Esophagus squamous epithelium (tissue), 5 donors: ENCODE results near the gene LORICRIN. TPM values are rescaled to one million over a fixed set of nuclear protein-coding genes. Genes with fewer than 3 reads are reported as not detected.

Experiments used
- DNase-seq: peaks from one replicate; lab custom pipeline; 2025; lab: John Stamatoyannopoulos, UW
- H3K27ac ChIP-seq, 4 donors: fragments of 200-600 bp; sonication (generic); one replicate each; pipeline ENCODE4 v1.5.1; 2016 to 2019; ENCODE audit warnings: mild to moderate bottlenecking in 1 of 4
- H3K27me3 ChIP-seq, 4 donors: fragments of 200-600 bp; sonication (generic); 1 replicate in 3 of 4; 2 replicates in 1 of 4; pipeline versions ENCODE4 v1.5.1 to v1.6.0; 2017 to 2021; ENCODE audit warnings: antibody characterized with exemption in 1 of 4
- H3K36me3 ChIP-seq, 3 donors: fragments of 200-600 bp; sonication (generic); one replicate each; pipeline ENCODE4 v1.5.1; 2016 to 2019
- H3K4me1 ChIP-seq, 3 donors: fragments of 200-600 bp; sonication (generic); one replicate each; pipeline ENCODE4 v1.5.1; 2017 to 2019
- H3K4me3 ChIP-seq, 4 donors: fragments of 200-600 bp; sonication (generic); 1 replicate in 3 of 4; 2 replicates in 1 of 4; pipeline ENCODE4 v1.5.1; 2016 to 2019; ENCODE audit warnings: mild to moderate bottlenecking in 2 of 4, moderate library complexity in 1 of 4
- H3K9me3 ChIP-seq, 3 donors: fragments of 200-600 bp; sonication (generic); one replicate each; pipeline ENCODE4 v1.5.1; 2016 to 2019
- CTCF ChIP-seq, 6 experiments: fragments of 450-650 bp in 4 of 6; fragments of 200-600 bp in 2 of 6; sonication (generic) in 2 of 6; IDR thresholded peaks; one replicate each; pipeline ENCODE4 v1.5.1; 2016 to 2019; ENCODE audit warnings: antibody characterized with exemption in 6 of 6, mild to moderate bottlenecking in 4 of 6, moderate library complexity in 4 of 6
- POLR2A ChIP-seq, 4 donors: fragments of 450-650 bp; IDR thresholded peaks; one replicate each; pipeline ENCODE4 v1.6.1; 2017; ENCODE audit warnings: antibody characterized with exemption in 4 of 4, mild to moderate bottlenecking in 4 of 4, moderate library complexity in 3 of 4
- WGBS, 2 donors: methylation state at CpG; one replicate each; pipeline ENCODE4 v1.1.5; 2018; 5-methylcytosine and 5-hydroxymethylcytosine counted together
- intact Hi-C: fragments of 100-400 bp; cut with DNase I; formaldehyde crosslinking; loops from one replicate; pipeline ENCODE4 v1.15.0; 2022
- total RNA-seq, 4 donors: library from RNA; depleted of rRNA; stranded (reverse); fragments of >200 nt; gene quantifications; one replicate each; pipeline ENCODE4 v1.1.0, GENCODE V29; 2016
- donor health status: DM: yes; HTN: yes; CAD: no.

Gene LORICRIN
- total RNA-seq, 4 donors from 2014 or later = not detected

- Histone ChIP-seq H3K4me3 (no peak overlapping the region), H3K9me3 (no peaks in the 10 kb centered on the region), H3K27me3 (peaks cover 0 to 4% (median 0%) of the 10 kb centered on the region in 4 donors), H3K4me1 (peaks cover 0 to 12% (median 0%) of the 10 kb centered on the region in 3 donors), H3K27ac (no peak overlapping the region), H3K36me3 (peaks cover 0 to 61% (median 0%) of the 10 kb centered on the region in 3 donors)
- no peak for DNase-seq
- intact Hi-C loops = no loop called here
- WGBS, 2 donors = 60 to 87% methylated on average over 4 to 7 of the region's 10 CpGs
- no peak for TF ChIP-seq POLR2A (IDR thresholded peaks at IDR 0.05)
- no peak for TF ChIP-seq CTCF (IDR thresholded peaks at IDR 0.05)
Observed at GRCh38 chr1:153307221-153307600, 47.7 kb downstream of the LORICRIN start.

DNA sequence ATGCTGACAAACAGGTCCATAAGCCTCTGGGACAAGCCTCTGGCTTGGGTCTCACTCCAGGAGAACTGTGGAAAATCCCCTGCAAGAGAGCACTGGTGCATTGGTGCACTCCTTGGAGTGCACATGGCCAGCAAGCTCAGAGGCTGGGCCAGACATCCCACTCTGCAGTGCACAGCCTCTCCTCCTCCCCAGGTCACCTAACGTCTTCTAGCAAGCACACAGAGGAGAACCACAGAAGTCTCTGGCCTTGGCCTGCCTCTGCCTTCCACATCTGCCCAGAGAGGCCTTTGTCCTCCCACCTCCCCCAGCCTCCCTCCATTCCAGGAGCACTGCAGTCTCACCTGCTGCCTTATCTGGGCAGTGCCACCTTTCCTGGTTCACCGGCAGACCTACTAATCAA lies 49.1 kb downstream of the LORICRIN start:
- no peak overlapping the region for H3K27ac ChIP-seq
- WGBS, 2 donors = 80 to 100% methylated on average over 1 to 2 of the region's 2 CpGs
- no peak overlapping the region for H3K4me3 ChIP-seq
- TF ChIP-seq CTCF (IDR thresholded peaks at IDR 0.05) (no peak), POLR2A (IDR thresholded peaks at IDR 0.05) (no peak)
- no peaks in the 10 kb centered on the region for H3K9me3 ChIP-seq
- DNase-seq = no peak
- H3K27me3 ChIP-seq = peaks cover 0 to 4% (median 0%) of the 10 kb centered on the region in 4 donors
- peaks cover 0 to 20% (median 0%) of the 10 kb centered on the region in 3 donors for H3K4me1 ChIP-seq
- peaks cover 0 to 50% (median 0%) of the 10 kb centered on the region in 3 donors for H3K36me3 ChIP-seq
- intact Hi-C loops = no loop called here

DNA sequence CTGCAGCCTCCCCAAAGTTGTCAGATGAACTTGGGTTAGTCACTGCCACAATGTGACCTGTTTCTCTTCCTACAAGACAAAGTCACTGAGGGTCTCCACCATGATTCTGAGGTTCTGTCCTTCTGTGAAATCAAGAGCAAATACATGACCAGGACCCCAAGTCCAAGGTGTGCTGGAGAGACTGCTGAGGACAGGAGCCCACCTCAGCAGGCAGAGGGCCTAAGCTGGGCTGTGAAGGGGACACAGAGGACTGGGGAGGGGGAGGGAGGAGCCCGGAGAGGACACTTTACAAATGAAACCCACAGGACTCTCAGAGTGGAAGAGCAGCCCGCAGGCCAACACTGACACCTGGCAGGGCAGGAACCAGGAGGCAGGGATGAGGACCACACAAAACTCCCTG lies 50.0 kb downstream of the LORICRIN start:
- no peak overlapping the region for H3K4me3 ChIP-seq
- 86 to 88% methylated on average over 1 of the region's 2 CpGs for WGBS, 2 donors

GRCh38 chr1:153310526-153310925 lies 51.0 kb downstream of the LORICRIN start:
- Histone ChIP-seq H3K9me3 (no peaks in the 10 kb centered on the region), H3K36me3 (peaks cover 0 to 40% (median 0%) of the 10 kb centered on the region in 3 donors), H3K4me3 (no peak overlapping the region), H3K27me3 (peaks cover 0 to 4% (median 0%) of the 10 kb centered on the region in 4 donors), H3K4me1 (peaks cover 0 to 20% (median 0%) of the 10 kb centered on the region in 3 donors), H3K27ac (no peak overlapping the region)
- WGBS, 2 donors = 65 to 75% methylated on average over 7 of the region's 7 CpGs
- DNase-seq = no peak
- TF ChIP-seq CTCF (IDR thresholded peaks at IDR 0.05) = no peak
- no peak for TF ChIP-seq POLR2A (IDR thresholded peaks at IDR 0.05)
- intact Hi-C loops = no loop called here

More for the DNA sequence above, 50.0 kb downstream of the LORICRIN start:
- H3K9me3 ChIP-seq = no peaks in the 10 kb centered on the region
- H3K36me3 ChIP-seq = peaks cover 0 to 41% (median 0%) of the 10 kb centered on the region in 3 donors
- peaks cover 0 to 20% (median 0%) of the 10 kb centered on the region in 3 donors for H3K4me1 ChIP-seq
- H3K27me3 ChIP-seq = peaks cover 0 to 4% (median 0%) of the 10 kb centered on the region in 4 donors
- DNase-seq = no peak
- H3K27ac ChIP-seq = no peak overlapping the region
- no peak for TF ChIP-seq POLR2A (IDR thresholded peaks at IDR 0.05)
- TF ChIP-seq CTCF (IDR thresholded peaks at IDR 0.05) = no peak
- intact Hi-C loops = no loop called here

Other genes with a start within 250 kb of the LORICRIN start
- 1,000 to 10,000 TPM in 1 of 4 donors, 100 to 1,000 TPM in 3; 102 to 3,090 (median 871) TPM for gene SPRR1B, start 228.5 kb upstream of the LORICRIN start, total RNA-seq
- 1,000 to 10,000 TPM in 1 of 4 donors, 100 to 1,000 TPM in 2, 1 to 10 TPM in 1; 8.2 to 1,680 (median 542) TPM for gene SPRR2D, start 218.6 kb upstream of the LORICRIN start, total RNA-seq
- 1,000 to 10,000 TPM in 3 of 4 donors, 10 to 100 TPM in 1; 60.3 to 5,271 (median 1,851) TPM for gene SPRR2A, start 202.2 kb upstream of the LORICRIN start, total RNA-seq
- gene SPRR2B, start 188.1 kb upstream of the LORICRIN start, total RNA-seq = 10 to 100 TPM in 1 of 4 donors, 1 to 10 TPM in 2, not detected in 1; 1.9 to 99.4 (median 7.0) TPM
- gene SPRR2E, start 165.2 kb upstream of the LORICRIN start, total RNA-seq = 1,000 to 10,000 TPM in 1 of 4 donors, 100 to 1,000 TPM in 2, 1 to 10 TPM in 1; 4.0 to 3,177 (median 449) TPM
- gene SPRR2F, start 146.2 kb upstream of the LORICRIN start, total RNA-seq = 1,000 to 10,000 TPM in 1 of 4 donors, 100 to 1,000 TPM in 1, 10 to 100 TPM in 1, under 1 TPM in 1; 0.76 to 1,391 (median 149) TPM
- 1 to 10 TPM in 1 of 4 donors, not detected in 3; 9.0 TPM for gene SPRR2G, start 108.8 kb upstream of the LORICRIN start, total RNA-seq
- gene LELP1, start 56.3 kb upstream of the LORICRIN start, total RNA-seq = not detected
- not detected for gene PRR9, start 42.1 kb upstream of the LORICRIN start, total RNA-seq
- gene PGLYRP3, start 53.3 kb downstream of the LORICRIN start, total RNA-seq = 10 to 100 TPM; 14.3 to 44.0 (median 23.8) TPM
- 10 to 100 TPM in 1 of 4 donors, 1 to 10 TPM in 3; 4.2 to 15.1 (median 6.9) TPM for gene PGLYRP4, start 89.2 kb downstream of the LORICRIN start, total RNA-seq
- over 10,000 TPM; 15,145 to 90,256 (median 57,331) TPM for gene S100A9, start 98.2 kb downstream of the LORICRIN start, total RNA-seq
- 100 to 1,000 TPM in 1 of 4 donors, 10 to 100 TPM in 3; 16.2 to 154 (median 49.0) TPM for gene S100A12, start 115.9 kb downstream of the LORICRIN start, total RNA-seq
- over 10,000 TPM in 3 of 4 donors, 1,000 to 10,000 TPM in 1; 4,308 to 17,245 (median 15,998) TPM for gene S100A8, start 131.4 kb downstream of the LORICRIN start, total RNA-seq
- 10 to 100 TPM in 1 of 4 donors, 1 to 10 TPM in 2, not detected in 1; 6.7 to 72.9 (median 8.1) TPM for gene S100A7A, start 156.8 kb downstream of the LORICRIN start, total RNA-seq
- gene S100A7, start 201.0 kb downstream of the LORICRIN start, total RNA-seq = 1,000 to 10,000 TPM in 2 of 4 donors, 100 to 1,000 TPM in 1, 1 to 10 TPM in 1; 8.8 to 9,163 (median 3,171) TPM